ENCODE results near the gene TECPR2. TPM values are rescaled to one million over a fixed set of nuclear protein-coding genes. Genes with fewer than 3 reads are reported as not detected.

TECPR2 gene
- total and polyA plus RNA-seq, 2 of the 13 experiments (the other 11 are each of a cell fraction or from before 2014, with no cell fraction given) = 3.5 to 5.7 TPM

DNA sequence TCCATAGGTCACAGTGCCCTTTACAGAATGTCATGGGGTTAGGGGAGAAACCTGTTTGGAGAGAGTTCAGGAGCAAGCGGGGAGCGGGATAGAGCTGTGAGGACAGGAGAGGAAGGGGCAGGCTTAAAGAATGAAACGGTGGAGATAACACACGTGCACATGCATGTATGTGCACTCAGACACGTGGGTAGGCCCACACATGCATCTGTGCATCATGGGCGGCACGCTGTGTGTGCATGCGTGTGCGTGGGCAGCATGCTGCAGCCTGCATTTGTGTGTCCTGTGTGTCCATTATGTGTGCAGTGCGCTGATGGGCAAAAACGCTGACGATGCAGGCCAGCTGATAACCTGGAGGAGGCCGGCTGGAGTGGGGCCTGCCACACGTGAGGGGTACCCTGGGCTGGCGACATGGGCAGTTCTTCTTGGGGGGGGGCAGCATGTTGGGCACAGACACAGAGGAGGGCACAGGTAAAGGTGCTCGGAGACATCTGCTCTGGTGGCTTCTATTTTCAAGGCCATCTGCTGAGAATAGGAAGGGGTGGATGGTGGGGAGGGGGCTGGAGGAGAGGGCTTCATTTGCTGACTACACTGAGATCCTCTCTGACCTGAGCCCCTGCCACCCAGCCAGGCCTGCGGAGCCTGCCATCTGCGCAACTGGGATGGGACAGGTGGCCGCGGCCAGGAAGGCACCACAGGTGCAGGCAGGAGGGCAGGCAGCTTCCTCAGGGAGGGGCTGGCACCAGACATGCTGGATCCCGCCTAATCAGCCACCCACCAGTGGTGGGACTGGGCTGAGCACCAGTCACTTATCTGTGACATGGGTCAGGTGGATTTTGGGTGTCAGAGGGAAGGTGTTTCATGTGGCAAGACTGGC lies 151.4 kb downstream of the TECPR2 start:
- Histone ChIP-seq H3K27me3 (ENCODE audit: control insufficient read depth in 1 of 2, insufficient read depth in 2 of 2, low read length in 2 of 2) (no peaks in the 10 kb centered on the region), H3K9me3 (ENCODE audit: low read length) (no peaks in the 10 kb centered on the region)
- POLR2A ChIA-PET = interaction anchor here (1.0 kb wide), 1 partner anchor 76 kb away, joined by 3 read pairs; no protein-coding TSS in a partner anchor
- TF ChIP-seq MAFF (IDR thresholded peaks at IDR 0.05; ENCODE audit: low read depth, low read length) = peak; percentile 55; the same call in 1 of the 2 replicates
- TF ChIP-seq, protein P1, sequence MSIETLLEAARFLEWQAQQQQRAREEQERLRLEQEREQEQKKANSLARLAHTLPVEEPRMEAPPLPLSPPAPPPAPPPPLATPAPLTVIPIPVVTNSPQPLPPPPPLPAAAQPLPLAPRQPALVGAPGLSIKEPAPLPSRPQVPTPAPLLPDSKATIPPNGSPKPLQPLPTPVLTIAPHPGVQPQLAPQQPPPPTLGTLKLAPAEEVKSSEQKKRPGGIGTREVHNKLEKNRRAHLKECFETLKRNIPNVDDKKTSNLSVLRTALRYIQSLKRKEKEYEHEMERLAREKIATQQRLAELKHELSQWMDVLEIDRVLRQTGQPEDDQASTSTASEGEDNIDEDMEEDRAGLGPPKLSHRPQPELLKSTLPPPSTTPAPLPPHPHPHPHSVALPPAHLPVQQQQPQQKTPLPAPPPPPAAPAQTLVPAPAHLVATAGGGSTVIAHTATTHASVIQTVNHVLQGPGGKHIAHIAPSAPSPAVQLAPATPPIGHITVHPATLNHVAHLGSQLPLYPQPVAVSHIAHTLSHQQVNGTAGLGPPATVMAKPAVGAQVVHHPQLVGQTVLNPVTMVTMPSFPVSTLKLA (IDR thresholded peaks at IDR 0.05) = peak; percentile 94
- no peak for TF ChIP-seq SRF (IDR thresholded peaks at IDR 0.05; ENCODE audit: low read depth, low read length)
- no peak for TF ChIP-seq ZSCAN29 (CRISPR knock-in tag; conservative IDR thresholded peaks at IDR 0.05)
- TF ChIP-seq MAFG (CRISPR knock-in tag; IDR thresholded peaks at IDR 0.05) = peak; percentile 40; the same call in 1 of the 2 replicates
- TF ChIP-seq, protein P2, sequence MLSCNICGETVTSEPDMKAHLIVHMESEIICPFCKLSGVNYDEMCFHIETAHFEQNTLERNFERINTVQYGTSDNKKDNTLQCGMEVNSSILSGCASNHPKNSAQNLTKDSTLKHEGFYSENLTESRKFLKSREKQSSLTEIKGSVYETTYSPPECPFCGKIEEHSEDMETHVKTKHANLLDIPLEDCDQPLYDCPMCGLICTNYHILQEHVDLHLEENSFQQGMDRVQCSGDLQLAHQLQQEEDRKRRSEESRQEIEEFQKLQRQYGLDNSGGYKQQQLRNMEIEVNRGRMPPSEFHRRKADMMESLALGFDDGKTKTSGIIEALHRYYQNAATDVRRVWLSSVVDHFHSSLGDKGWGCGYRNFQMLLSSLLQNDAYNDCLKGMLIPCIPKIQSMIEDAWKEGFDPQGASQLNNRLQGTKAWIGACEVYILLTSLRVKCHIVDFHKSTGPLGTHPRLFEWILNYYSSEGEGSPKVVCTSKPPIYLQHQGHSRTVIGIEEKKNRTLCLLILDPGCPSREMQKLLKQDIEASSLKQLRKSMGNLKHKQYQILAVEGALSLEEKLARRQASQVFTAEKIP (CRISPR knock-in tag; IDR thresholded peaks at IDR 0.05; ENCODE audit: borderline replicate concordance) = no peak
- TF ChIP-seq TBX2 (CRISPR knock-in tag; IDR thresholded peaks at IDR 0.05; ENCODE audit: borderline replicate concordance) = no peak
- no peak for TF ChIP-seq ZNF552 (CRISPR knock-in tag; IDR thresholded peaks at IDR 0.05; ENCODE audit: borderline replicate concordance)
- TF ChIP-seq, protein P3, sequence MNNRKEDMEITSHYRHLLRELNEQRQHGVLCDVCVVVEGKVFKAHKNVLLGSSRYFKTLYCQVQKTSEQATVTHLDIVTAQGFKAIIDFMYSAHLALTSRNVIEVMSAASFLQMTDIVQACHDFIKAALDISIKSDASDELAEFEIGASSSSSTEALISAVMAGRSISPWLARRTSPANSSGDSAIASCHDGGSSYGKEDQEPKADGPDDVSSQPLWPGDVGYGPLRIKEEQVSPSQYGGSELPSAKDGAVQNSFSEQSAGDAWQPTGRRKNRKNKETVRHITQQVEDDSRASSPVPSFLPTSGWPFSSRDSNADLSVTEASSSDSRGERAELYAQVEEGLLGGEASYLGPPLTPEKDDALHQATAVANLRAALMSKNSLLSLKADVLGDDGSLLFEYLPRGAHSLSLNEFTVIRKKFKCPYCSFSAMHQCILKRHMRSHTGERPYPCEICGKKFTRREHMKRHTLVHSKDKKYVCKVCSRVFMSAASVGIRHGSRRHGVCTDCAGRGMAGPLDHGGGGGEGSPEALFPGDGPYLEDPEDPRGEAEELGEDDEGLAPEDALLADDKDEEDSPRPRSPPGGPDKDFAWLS (CRISPR knock-in tag; IDR thresholded peaks at IDR 0.05; ENCODE audit: borderline replicate concordance) = no peak
- peak; percentile 74 to 78 for TF ChIP-seq MAFK (conservative IDR thresholded peaks at IDR 0.05 in 1 of 2, IDR thresholded peaks at IDR 0.05 in 1 of 2; ENCODE audit: low read length in 2 of 2)

More for the DNA sequence above, 151.4 kb downstream of the TECPR2 start:
- Histone ChIP-seq H3K36me3 (replicated peaks in 1 of 2; ENCODE audit: control insufficient read depth in 1 of 2, insufficient read depth in 2 of 2, low read length in 2 of 2) (no peaks in the 10 kb centered on the region), H3K4me1 (ENCODE audit: insufficient read depth, low read length) (peaks cover 65% of the 10 kb centered on the region), H3K79me2 (ENCODE audit: insufficient read depth, low read length) (no peaks in the 10 kb centered on the region), H4K20me1 (ENCODE audit: insufficient read depth, low read length) (no peaks in the 10 kb centered on the region), H3K4me3 (replicated peaks in 1 of 3; ENCODE audit: insufficient read depth in 1 of 3, low read depth in 2 of 3, low read length in 3 of 3) (no peak overlapping the region), H2AFZ (ENCODE audit: low read length) (no peak overlapping the region), H3K27ac (ENCODE audit: extremely low read length, insufficient read depth, low read length) (no peak overlapping the region), H3K4me2 (ENCODE audit: low read depth, low read length) (no peak overlapping the region), H3K9ac (ENCODE audit: insufficient read depth, low read depth, low read length) (no peak overlapping the region)
- 49% methylated on average over 10 of the region's 21 CpGs for WGBS (ENCODE audit: low lambda C conversion rate)
- in situ Hi-C loops (cut with HindIII; ENCODE audit: extremely low pct_ligation_motif_present, low pct_unique_long_range_greater_than_20kb) = no loop called here
- intact Hi-C loops (cut with micrococcal nuclease; ENCODE audit: unreplicated experiment) = no loop called here
- DNase-seq (ENCODE audit: low spot score) (no peak), FAIRE-seq (no peak), ATAC-seq (no peak)
- CTCF ChIA-PET (ENCODE audit: low intra/inter-chr PET ratio, low total read pairs) = no interaction called here
- no TSS peak for BruUV-seq (replicated peaks)
